H1 (cell line): ENCODE measurements around the gene BNIP1. TPM values are rescaled to one million over a fixed set of nuclear protein-coding genes. Genes with fewer than 3 reads are reported as not detected.

Experiments
- CTCF ChIA-PET: fragments of 300-600 bp; sonication (Branson Sonifier 250); formaldehyde crosslinking; loops from one replicate; lab custom pipeline; 2021; ENCODE audit not compliant: partially characterized antibody; lab: Charles Lee
- POLR2A ChIA-PET: fragments of 300-600 bp; sonication (Branson Sonifier 250); formaldehyde crosslinking; loops from one replicate; lab custom pipeline; 2021; ENCODE audit warnings: inconsistent platforms; ENCODE audit not compliant: partially characterized antibody; lab: Charles Lee
- DNase-seq, 2 experiments: peaks; one replicate each; pipeline versions ENCODE4 v3.0.0 to v3.0.0-alpha.2; 2010 to 2022; ENCODE audit warnings: low spot score in 2 of 2, low read depth in 1 of 2, mixed read lengths in 1 of 2
- FAIRE-seq: peaks from 2 replicates; lab custom pipeline; 2011; peaks lifted over from hg19 to GRCh38; lab: Jason Lieb, UNC
- H2AFZ ChIP-seq: 2 replicates; pipeline ENCODE4 v1.8.1; 2012; ENCODE audit warnings: low read length, inconsistent platforms
- H2AK5ac ChIP-seq: 2 replicates; pipeline ENCODE4 v1.6.1; 2013; ENCODE audit warnings: low read depth, low read length
- H2BK120ac ChIP-seq: replicated peaks from 2 replicates; pipeline ENCODE3; 2013; ENCODE audit warnings: low read depth, low read length, inconsistent platforms
- H2BK12ac ChIP-seq: 2 replicates; pipeline ENCODE4 v1.6.1; 2013; ENCODE audit warnings: low read depth, low read length
- H2BK15ac ChIP-seq: 2 replicates; pipeline ENCODE4 v1.6.1; 2013; ENCODE audit warnings: low read length
- H2BK20ac ChIP-seq: 2 replicates; pipeline ENCODE4 v1.6.1; 2013; ENCODE audit warnings: low read length
- H2BK5ac ChIP-seq: 2 replicates; pipeline ENCODE4 v1.6.1; 2013; ENCODE audit warnings: low read depth, low read length
- H3K14ac ChIP-seq: 2 replicates; pipeline ENCODE4 v1.6.1; 2013; ENCODE audit warnings: inconsistent platforms; ENCODE audit not compliant: insufficient read length
- H3K18ac ChIP-seq: 2 replicates; pipeline ENCODE4 v1.6.1; 2013; ENCODE audit warnings: low read length; ENCODE audit errors: extremely low read depth
- H3K23ac ChIP-seq: 2 replicates; pipeline ENCODE4 v1.6.1; 2013; ENCODE audit warnings: inconsistent platforms; ENCODE audit not compliant: insufficient read length
- H3K23me2 ChIP-seq: 2 replicates; pipeline ENCODE4 v1.6.1; 2013; ENCODE audit warnings: low read depth, low read length
- H3K27ac ChIP-seq: 2 replicates; pipeline ENCODE4 v1.6.1; 2011; ENCODE audit warnings: low read depth, low read length, inconsistent platforms
- H3K27me3 ChIP-seq, 4 experiments: replicated peaks in 1 of 4; 1 replicate in 1 of 4; 2 replicates in 3 of 4; pipeline versions ENCODE4 v1.6.1 to v1.8.1; 2011 to 2013; ENCODE audit warnings: low read length in 3 of 4, mild to moderate bottlenecking in 3 of 4, inconsistent platforms in 2 of 4, mixed read lengths in 2 of 4, moderate library complexity in 1 of 4; ENCODE audit not compliant: control insufficient read depth in 3 of 4, insufficient read depth in 3 of 4; ENCODE audit errors: extremely low read depth in 1 of 4
- H3K36me3 ChIP-seq, 4 experiments: 2 replicates each; pipeline versions ENCODE4 v1.6.1 to v1.8.1; 2011 to 2013; ENCODE audit warnings: mild to moderate bottlenecking in 4 of 4, low read length in 3 of 4, moderate library complexity in 2 of 4, control low read depth in 1 of 4, inconsistent platforms in 1 of 4; ENCODE audit not compliant: insufficient read depth in 4 of 4, control insufficient read depth in 2 of 4
- H3K4ac ChIP-seq: replicated peaks from 2 replicates; pipeline ENCODE3; 2013; ENCODE audit warnings: low read length, low read depth, mixed read lengths, inconsistent platforms; ENCODE audit not compliant: insufficient read length
- H3K4me1 ChIP-seq, 4 experiments: replicated peaks in 1 of 4; 1 replicate in 1 of 4; 2 replicates in 3 of 4; pipeline versions ENCODE4 v1.6.1 to v1.8.1; 2011 to 2013; ENCODE audit warnings: low read length in 3 of 4, inconsistent platforms in 2 of 4, mixed read lengths in 1 of 4; ENCODE audit not compliant: insufficient read depth in 4 of 4, control insufficient read depth in 3 of 4
- H3K4me2 ChIP-seq, 2 experiments: 2 replicates each; pipeline versions ENCODE4 v1.6.1 to v1.8.1; 2011 to 2013; ENCODE audit warnings: low read depth in 2 of 2, low read length in 2 of 2, control low read depth in 1 of 2, inconsistent platforms in 1 of 2, mild to moderate bottlenecking in 1 of 2; ENCODE audit not compliant: insufficient read depth in 1 of 2
- H3K4me3 ChIP-seq, 4 experiments: fragments of 200-600, 300-600 bp in 1 of 4; sonication (generic), shearing (Covaris generic), sonication (Bioruptor Twin) in 1 of 4; 2 replicates each; pipeline versions ENCODE4 v1.5.1 to v1.8.1; 2011 to 2016; ENCODE audit warnings: low read length in 4 of 4, low read depth in 3 of 4, control low read depth in 2 of 4, inconsistent platforms in 2 of 4, mild to moderate bottlenecking in 2 of 4, mixed read lengths in 1 of 4, moderate library complexity in 1 of 4; ENCODE audit not compliant: insufficient read depth in 2 of 4; ENCODE audit errors: extremely low read depth in 1 of 4
- H3K56ac ChIP-seq: replicated peaks from 2 replicates; pipeline ENCODE3; 2013; ENCODE audit warnings: low read depth, mild to moderate bottlenecking, mixed read lengths, low read length, inconsistent platforms; ENCODE audit not compliant: insufficient read length
- H3K79me1 ChIP-seq: 2 replicates; pipeline ENCODE4 v1.6.1; 2013; ENCODE audit warnings: low read depth, low read length, control low read depth
- H3K79me2 ChIP-seq, 2 experiments: 2 replicates each; pipeline versions ENCODE4 v1.6.1 to v1.8.1; 2012 to 2013; ENCODE audit warnings: low read length in 2 of 2, mild to moderate bottlenecking in 2 of 2, inconsistent platforms in 1 of 2; ENCODE audit not compliant: insufficient read depth in 2 of 2, control insufficient read depth in 1 of 2
- H3K9ac ChIP-seq, 4 experiments: replicated peaks in 1 of 4; 1 replicate in 1 of 4; 2 replicates in 3 of 4; pipeline versions ENCODE4 v1.6.1 to v1.8.1; 2011 to 2013; ENCODE audit warnings: low read depth in 3 of 4, low read length in 3 of 4, control low read depth in 2 of 4, mild to moderate bottlenecking in 2 of 4, moderate library complexity in 2 of 4, inconsistent platforms in 1 of 4; ENCODE audit errors: extremely low read depth in 1 of 4
- H3K9me3 ChIP-seq, 2 experiments: 2 replicates each; pipeline versions ENCODE4 v1.6.1 to v1.8.1; 2012 to 2013; ENCODE audit warnings: mild to moderate bottlenecking in 2 of 2, moderate library complexity in 2 of 2, control low read depth in 1 of 2, inconsistent platforms in 1 of 2, low read depth in 1 of 2, low read length in 1 of 2, mixed read lengths in 1 of 2; ENCODE audit not compliant: insufficient read depth in 2 of 2
- H4K20me1 ChIP-seq, 2 experiments: replicated peaks in 1 of 2; 2 replicates each; pipeline versions ENCODE3 to v1.8.1; 2011 to 2013; ENCODE audit warnings: inconsistent platforms in 2 of 2, low read length in 2 of 2, mild to moderate bottlenecking in 1 of 2; ENCODE audit not compliant: insufficient read depth in 2 of 2, control insufficient read depth in 1 of 2
- H4K5ac ChIP-seq: 2 replicates; pipeline ENCODE4 v1.6.1; 2013; ENCODE audit warnings: low read length, low read depth, mixed read lengths, inconsistent platforms; ENCODE audit not compliant: insufficient read length
- H4K8ac ChIP-seq: 2 replicates; pipeline ENCODE4 v1.8.0; 2013; ENCODE audit warnings: mild to moderate bottlenecking, moderate library complexity, low read length, inconsistent platforms; ENCODE audit not compliant: insufficient read depth; ENCODE audit errors: extremely low read depth
- H4K91ac ChIP-seq: replicated peaks from 2 replicates; pipeline ENCODE3; 2013; ENCODE audit warnings: low read length, mixed read lengths, inconsistent platforms; ENCODE audit not compliant: insufficient read length
- ATF3 ChIP-seq: IDR thresholded peaks from 2 replicates; pipeline ENCODE4 v1.6.1; 2011; ENCODE audit warnings: low read depth, mild to moderate bottlenecking, low read length; ENCODE audit not compliant: insufficient read depth
- CBX5 ChIP-seq: fragments of 300-800, 300-1000 bp; sonication (generic); IDR thresholded peaks from 2 replicates; pipeline ENCODE4 v1.7.1; 2016; ENCODE audit warnings: antibody characterized with exemption, low read length, low read depth
- CHD1 ChIP-seq: IDR thresholded peaks from 2 replicates; pipeline ENCODE4 v1.6.1; 2012; ENCODE audit warnings: low read depth, low read length, improper control_type of control experiment
- CHD2 ChIP-seq: IDR thresholded peaks from 2 replicates; pipeline ENCODE4 v1.6.1; 2012; ENCODE audit warnings: low read length, improper control_type of control experiment
- EGR1 ChIP-seq: IDR thresholded peaks from 2 replicates; pipeline ENCODE4 v1.6.1; 2011; ENCODE audit warnings: low read depth, low read length, borderline replicate concordance
- FOSL1 ChIP-seq: IDR thresholded peaks from 2 replicates; pipeline ENCODE4 v1.6.1; 2011; ENCODE audit warnings: mild to moderate bottlenecking, low read depth, low read length, moderate library complexity; ENCODE audit not compliant: insufficient read depth
- GABPA ChIP-seq: IDR thresholded peaks from 2 replicates; pipeline ENCODE4 v1.6.1; 2011; ENCODE audit warnings: mild to moderate bottlenecking, low read length, moderate library complexity, borderline replicate concordance; ENCODE audit not compliant: insufficient read depth
- NRF1 ChIP-seq: IDR thresholded peaks from 2 replicates; pipeline ENCODE4 v1.6.1; 2011; ENCODE audit warnings: mild to moderate bottlenecking, low read depth, low read length, improper control_type of control experiment
- RBBP5 ChIP-seq: IDR thresholded peaks from 2 replicates; pipeline ENCODE4 v1.7.1; 2012; ENCODE audit warnings: low read depth, mild to moderate bottlenecking, inconsistent platforms, low read length, moderate library complexity, borderline replicate concordance
- TEAD4 ChIP-seq: IDR thresholded peaks from 2 replicates; pipeline ENCODE4 v1.6.1; 2012; ENCODE audit warnings: low read depth, low read length, inconsistent platforms, mixed read lengths
- USF2 ChIP-seq: IDR thresholded peaks from 2 replicates; pipeline ENCODE4 v1.6.1; 2011; ENCODE audit warnings: low read length, improper control_type of control experiment
- YY1 ChIP-seq: IDR thresholded peaks from 2 replicates; pipeline ENCODE4 v1.6.1; 2011; ENCODE audit warnings: low read depth, mild to moderate bottlenecking, low read length
- WGBS, 2 experiments: shearing (Covaris generic) in 1 of 2; methylation state at CpG; one replicate each; pipeline versions ENCODE4 v1.1.6 to v1.1.7; 2013 to 2015; ENCODE audit warnings: low lambda C conversion rate in 2 of 2, mixed read lengths in 2 of 2, inconsistent platforms in 1 of 2, low coverage in 1 of 2, missing lambda C conversion rate in 1 of 2; ENCODE audit not compliant: insufficient replicate concordance in 2 of 2, insufficient coverage in 1 of 2, insufficient read length in 1 of 2; ENCODE audit errors: extremely low coverage in 1 of 2, missing lambda C conversion rate in 1 of 2; 5-methylcytosine and 5-hydroxymethylcytosine counted together
- polyA plus RNA-seq, 7 experiments: library from polyadenylated mRNA; depleted of rRNA in 3 of 7; stranded (reverse) in 5 of 7; unstranded in 2 of 7; fragments of >200 nt in 5 of 7; fragments of 200-250 nt in 2 of 7; gene quantifications; 1 replicate in 5 of 7; 2 replicates in 1 of 7; 4 replicates in 1 of 7; pipeline versions ENCODE4 v1.2.1 to v1.2.3, GENCODE V29; 2011 to 2013; ENCODE audit warnings: missing spikeins in 2 of 7, mixed read lengths in 2 of 7
- total RNA-seq: library from RNA; stranded (reverse); fragmentation: NEBNext Ultra II Directional; extraction: Animal tissue kit (Norgen Biotek cat#: 25700); gene quantifications from 2 replicates; pipeline ENCODE4 v1.2.1, GENCODE V29; 2021

Gene BNIP1
- total and polyA plus RNA-seq, 2 of the 8 experiments (the other 6 are each of a cell fraction or from before 2014, with no cell fraction given): 13.5 to 14.7 TPM

- POLR2A ChIA-PET: interaction anchor here (0.9 kb wide), 1 partner anchor 172 kb away, joined by 3 read pairs; the partner anchor contains the start of gene STC2
- FAIRE-seq: no peak
These were observed 11.6 kb downstream of the BNIP1 start for GRCh38 chr5:173155912-173156311.

More at GRCh38 chr5:173155912-173156311, 11.6 kb downstream of the BNIP1 start:
- no peak overlapping the region for H2BK20ac ChIP-seq
- H4K8ac ChIP-seq: no peak overlapping the region
- no peak overlapping the region for H3K4ac ChIP-seq
- CTCF ChIA-PET: interaction anchor here (0.6 to 1.3 kb wide), 5 partner anchors 10 to 146 kb away, joined by 3 to 8 read pairs (median 5); partner anchors contain the start of gene BNIP1
- H3K9ac ChIP-seq: no peak overlapping the region
- H3K23ac ChIP-seq: no peak overlapping the region
- H2BK120ac ChIP-seq: no peak overlapping the region
- no peak overlapping the region for H3K18ac ChIP-seq
- TF ChIP-seq CBX5: no peak
- TF ChIP-seq NRF1: no peak
- TF ChIP-seq YY1: no peak
- no peak for TF ChIP-seq CHD2
- no peak for TF ChIP-seq EGR1
- TF ChIP-seq ATF3: no peak
- TF ChIP-seq TEAD4: no peak
- no peak for TF ChIP-seq GABPA
- TF ChIP-seq CHD1: no peak
- TF ChIP-seq RBBP5: no peak
- TF ChIP-seq FOSL1: no peak
- no peak for TF ChIP-seq USF2
- no peak overlapping the region for H2AFZ ChIP-seq
- no peaks in the 10 kb centered on the region for H3K9me3 ChIP-seq
- H2BK15ac ChIP-seq: no peak overlapping the region
- DNase-seq: no peak
- H3K4me2 ChIP-seq: no peak overlapping the region
- no peak overlapping the region for H3K14ac ChIP-seq
- no peak overlapping the region for H3K27ac ChIP-seq
- no peak overlapping the region for H2AK5ac ChIP-seq
- no peaks in the 10 kb centered on the region for H3K23me2 ChIP-seq
- H3K4me1 ChIP-seq: no peaks in the 10 kb centered on the region
- H3K36me3 ChIP-seq: peaks cover 0 to 12% (median 0%) of the 10 kb centered on the region in 4 experiments; a peak in 4 of 8 replicates
- peaks cover 0 to 4% of the 10 kb centered on the region in 2 experiments for H4K20me1 ChIP-seq
- whole genome bisulfite sequencing, 2 experiments: 61% methylated on average over 2 of the region's 2 CpGs; no CpG with 5 or more reads in 1 of the 2 experiments
- H4K5ac ChIP-seq: no peak overlapping the region
- H3K79me2 ChIP-seq: no peaks in the 10 kb centered on the region
- no peak overlapping the region for H2BK5ac ChIP-seq
- H4K91ac ChIP-seq: no peak overlapping the region
- no peak overlapping the region for H3K4me3 ChIP-seq
- no peak overlapping the region for H3K56ac ChIP-seq
- H3K79me1 ChIP-seq: no peaks in the 10 kb centered on the region
- no peaks in the 10 kb centered on the region for H3K27me3 ChIP-seq
- no peak overlapping the region for H2BK12ac ChIP-seq
